Tibial nerve (tissue), 4 donors: ENCODE data around the gene PKNOX1. TPM values are rescaled to one million over a fixed set of nuclear protein-coding genes. Genes with fewer than 3 reads are reported as not detected.

ENCODE experiments used
- DNase-seq, 2 donors: peaks; one replicate each; pipeline ENCODE4 v3.0.0-alpha.2; 2019; ENCODE audit warnings: low spot score in 2 of 2
- H3K27ac ChIP-seq, 4 donors: fragments of 200-600 bp; sonication (generic) in 3 of 4; one replicate each; pipeline ENCODE4 v1.5.1; 2017 to 2019; ENCODE audit warnings: mild to moderate bottlenecking in 1 of 4
- H3K27me3 ChIP-seq, 2 donors: fragments of 200-600 bp; sonication (generic) in 1 of 2; one replicate each; pipeline versions ENCODE4 v1.5.1 to v1.6.0; 2017 to 2019
- H3K36me3 ChIP-seq, 3 donors: fragments of 200-600 bp; sonication (generic); one replicate each; pipeline ENCODE4 v1.5.1; 2018 to 2019
- H3K4me1 ChIP-seq, 4 donors: fragments of 200-600 bp; sonication (generic) in 3 of 4; one replicate each; pipeline ENCODE4 v1.5.1; 2017 to 2019
- H3K4me3 ChIP-seq, 4 donors: fragments of 200-600 bp; sonication (generic) in 3 of 4; one replicate each; pipeline ENCODE4 v1.5.1; 2017 to 2019; ENCODE audit warnings: mild to moderate bottlenecking in 1 of 4, moderate library complexity in 1 of 4
- H3K9me3 ChIP-seq, 4 donors: fragments of 200-600 bp; sonication (generic) in 3 of 4; one replicate each; pipeline ENCODE4 v1.5.1; 2017 to 2019
- CTCF ChIP-seq, 5 experiments: fragments of 200-600 bp in 3 of 5; fragments of 450-650 bp in 2 of 5; sonication (generic) in 3 of 5; IDR thresholded peaks; one replicate each; pipeline ENCODE4 v1.5.1; 2016 to 2019; ENCODE audit warnings: antibody characterized with exemption in 5 of 5, mild to moderate bottlenecking in 3 of 5, moderate library complexity in 2 of 5
- EP300 ChIP-seq, 2 donors: sonication (generic); formaldehyde crosslinking; IDR thresholded peaks; one replicate each; pipeline ENCODE4 v1.6.1; 2017; ENCODE audit warnings: antibody characterized with exemption in 2 of 2, mild to moderate bottlenecking in 1 of 2
- POLR2A ChIP-seq, 2 donors: fragments of 450-650 bp; IDR thresholded peaks; one replicate each; pipeline ENCODE4 v1.6.1; 2017; ENCODE audit warnings: antibody characterized with exemption in 2 of 2, mild to moderate bottlenecking in 2 of 2, moderate library complexity in 2 of 2
- WGBS, 2 donors: methylation state at CpG; one replicate each; pipeline ENCODE4 v1.1.5; 2018; 5-methylcytosine and 5-hydroxymethylcytosine counted together
- total RNA-seq, 4 donors: library from RNA; depleted of rRNA; stranded (reverse); fragments of >200 nt; gene quantifications; one replicate each; pipeline ENCODE4 v1.1.0, GENCODE V29; 2016

Gene PKNOX1
- total RNA-seq, 4 donors from 2014 or later, result 9.0 to 23.7 (median 12.3) TPM

GRCh38 chr21:43012596-43012995 is 38.2 kb downstream of the PKNOX1 start:
- TF ChIP-seq CTCF (IDR thresholded peaks at IDR 0.05) (no peak), EP300 (IDR thresholded peaks at IDR 0.05) (no peak), POLR2A (IDR thresholded peaks at IDR 0.05) (no peak)
- Histone ChIP-seq H3K36me3 (peaks cover 0 to 91% (median 4%) of the 10 kb centered on the region in 3 donors), H3K4me3 (no peak overlapping the region), H3K27ac (no peak overlapping the region), H3K4me1 (no peaks in the 10 kb centered on the region), H3K27me3 (no peaks in the 10 kb centered on the region), H3K9me3 (no peaks in the 10 kb centered on the region)
- no peak for DNase-seq
- WGBS, 2 donors, result 90 to 92% methylated on average over 6 of the region's 6 CpGs

- H3K36me3 ChIP-seq, result peaks cover 0 to 81% (median 0%) of the 10 kb centered on the region in 3 donors
- 83 to 87% methylated on average over 12 to 13 of the region's 13 CpGs for WGBS, 2 donors
- H3K4me3 ChIP-seq, result no peak overlapping the region
- H3K27ac ChIP-seq, result no peak overlapping the region
- no peaks in the 10 kb centered on the region for H3K9me3 ChIP-seq
- H3K4me1 ChIP-seq, result no peaks in the 10 kb centered on the region
- no peak for DNase-seq
- no peaks in the 10 kb centered on the region for H3K27me3 ChIP-seq
- TF ChIP-seq POLR2A (IDR thresholded peaks at IDR 0.05), result no peak
- no peak for TF ChIP-seq CTCF (IDR thresholded peaks at IDR 0.05)
- TF ChIP-seq EP300 (IDR thresholded peaks at IDR 0.05), result no peak
Measured at GRCh38 chr21:43015906-43016540, 41.7 kb downstream of the PKNOX1 start.

- H3K27ac ChIP-seq, result no peak overlapping the region
- no peak for TF ChIP-seq CTCF (IDR thresholded peaks at IDR 0.05)
- H3K36me3 ChIP-seq, result peaks cover 0 to 81% (median 0%) of the 10 kb centered on the region in 3 donors
- H3K27me3 ChIP-seq, result no peaks in the 10 kb centered on the region
- no peak for DNase-seq
- WGBS, 2 donors, result 94 to 95% methylated on average over 13 of the region's 13 CpGs
- no peaks in the 10 kb centered on the region for H3K9me3 ChIP-seq
- no peaks in the 10 kb centered on the region for H3K4me1 ChIP-seq
- no peak overlapping the region for H3K4me3 ChIP-seq
Measured at GRCh38 chr21:43016728-43017127, 42.4 kb downstream of the PKNOX1 start.

- WGBS, 2 donors, result 74 to 83% methylated on average over 10 of the region's 10 CpGs
- TF ChIP-seq CTCF (IDR thresholded peaks at IDR 0.05) (no peak), EP300 (IDR thresholded peaks at IDR 0.05) (no peak), POLR2A (IDR thresholded peaks at IDR 0.05) (no peak)
- no peak overlapping the region for H3K27ac ChIP-seq
- DNase-seq, result no peak
- no peaks in the 10 kb centered on the region for H3K4me1 ChIP-seq
- peaks cover 0 to 81% (median 0%) of the 10 kb centered on the region in 3 donors for H3K36me3 ChIP-seq
- no peak overlapping the region for H3K4me3 ChIP-seq
- no peaks in the 10 kb centered on the region for H3K9me3 ChIP-seq
- no peaks in the 10 kb centered on the region for H3K27me3 ChIP-seq
Measured at GRCh38 chr21:43018519-43018918, 44.2 kb downstream of the PKNOX1 start.

- Histone ChIP-seq H3K4me3 (no peak overlapping the region), H3K9me3 (no peaks in the 10 kb centered on the region), H3K4me1 (no peaks in the 10 kb centered on the region), H3K27ac (no peak overlapping the region), H3K27me3 (no peaks in the 10 kb centered on the region), H3K36me3 (peaks cover 0 to 79% (median 0%) of the 10 kb centered on the region in 3 donors)
- TF ChIP-seq POLR2A (IDR thresholded peaks at IDR 0.05) (no peak), EP300 (IDR thresholded peaks at IDR 0.05) (no peak), CTCF (IDR thresholded peaks at IDR 0.05) (no peak)
- DNase-seq, result no peak
- 86 to 88% methylated on average over 13 of the region's 13 CpGs for WGBS, 2 donors
Measured at GRCh38 chr21:43020177-43020576, 45.8 kb downstream of the PKNOX1 start.
